Frontal cortex (tissue), 4 donors: ENCODE results near the gene PATL2. TPM values are rescaled to one million over a fixed set of nuclear protein-coding genes. Genes with fewer than 3 reads are reported as not detected.
"Not testable (repeated sequence)": the region's sequence is repeated elsewhere in the genome, so short reads cannot be mapped to it uniquely, and the experiment has no call there.

Source experiments
- DNase-seq, 2 donors: peaks; one replicate each; pipeline ENCODE4 v3.0.0; 2012; ENCODE audit warnings: low spot score in 2 of 2
- FAIRE-seq: peaks from 2 replicates; lab custom pipeline; 2012; peaks lifted over from hg19 to GRCh38; lab: Jason Lieb, UNC
- total RNA-seq: library from RNA; depleted of rRNA; stranded (reverse); fragments of >200 nt; gene quantifications from one replicate; pipeline ENCODE4 v1.2.3, GENCODE V29; 2014
- donor health status: control.
- donor health status: control.
- donor health status: control.

PATL2 gene
- total RNA-seq, 1 donor from 2014 or later: not detected

GRCh38 chr15:44720000-44720435 lies 8.9 kb upstream of the PATL2 start:
- FAIRE-seq, DNase-seq: not testable (repeated sequence)

GRCh38 chr15:44719293-44719999 lies 8.3 kb upstream of the PATL2 start:
- DNase-seq (no peak), FAIRE-seq (no peak)

GRCh38 chr15:44718927-44719292 lies 7.8 kb upstream of the PATL2 start:
- DNase-seq: no peak
- FAIRE-seq: no peak

GRCh38 chr15:44718180-44718926 lies 7.2 kb upstream of the PATL2 start:
- FAIRE-seq (no peak), DNase-seq (no peak)

GRCh38 chr15:44716983-44717602 lies 6.0 kb upstream of the PATL2 start:
- no peak for DNase-seq
- no peak for FAIRE-seq

- FAIRE-seq: no peak
- no peak for DNase-seq
These were observed 4.7 kb upstream of the PATL2 start for GRCh38 chr15:44715797-44716334.

- no peak for FAIRE-seq
- no peak for DNase-seq
These were observed 4.1 kb upstream of the PATL2 start for GRCh38 chr15:44715142-44715796.

GRCh38 chr15:44713006-44713966 lies 2.2 kb upstream of the PATL2 start:
- FAIRE-seq (no peak), DNase-seq (no peak)

GRCh38 chr15:44712346-44713005 lies 1.4 kb upstream of the PATL2 start:
- FAIRE-seq (no peak), DNase-seq (no peak)

GRCh38 chr15:44711743-44712345 lies 721 bp upstream of the PATL2 start:
- no peak for FAIRE-seq
- DNase-seq: no peak

GRCh38 chr15:44710236-44711095 lies 657 bp downstream of the PATL2 start:
- no peak for FAIRE-seq
- DNase-seq: no peak

- DNase-seq (no peak), FAIRE-seq (no peak)
These were observed 4.0 kb downstream of the PATL2 start for GRCh38 chr15:44706946-44707636.

GRCh38 chr15:44706401-44706800 lies 4.7 kb downstream of the PATL2 start:
- no peak for DNase-seq
- no peak for FAIRE-seq

- DNase-seq (no peak), FAIRE-seq (no peak)
These were observed 5.1 kb downstream of the PATL2 start for GRCh38 chr15:44705986-44706385.

- FAIRE-seq, DNase-seq: not testable (repeated sequence)
These were observed 10.4 kb downstream of the PATL2 start for GRCh38 chr15:44700676-44701075.

GRCh38 chr15:44698641-44699040 lies 12.5 kb downstream of the PATL2 start:
- FAIRE-seq (no peak), DNase-seq (no peak)

- FAIRE-seq: no peak
- no peak for DNase-seq
These were observed 14.1 kb downstream of the PATL2 start for GRCh38 chr15:44697014-44697413.
